ENCODE measurements around the gene CTF1.

The CTF1 gene

DNA sequence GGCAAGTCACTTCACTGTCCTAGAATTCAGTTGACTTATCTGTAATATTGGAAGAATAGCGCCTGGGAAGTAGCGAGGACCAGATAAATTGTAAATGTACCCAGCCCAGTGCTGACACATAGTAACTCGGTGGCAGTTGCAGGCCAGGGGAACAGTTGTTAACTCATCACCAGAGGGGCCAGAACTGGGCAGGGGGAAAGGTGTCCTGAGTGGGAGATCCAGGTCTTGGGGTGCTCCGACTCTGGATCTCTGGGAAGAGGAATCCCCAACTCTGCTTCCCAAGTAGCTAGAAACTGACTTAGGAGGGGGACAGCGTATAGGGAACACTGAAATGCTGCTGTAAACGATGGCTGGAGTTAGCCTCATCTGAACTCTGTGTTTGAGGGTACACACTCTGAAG is 25.5 kb upstream of the CTF1 start:
- Histone ChIP-seq H3K27me3 (ENCODE audit: control insufficient read depth in 2 of 2, insufficient read depth in 2 of 2, low read length in 2 of 2) (no peaks in the 10 kb centered on the region), H3K36me3 (ENCODE audit: control insufficient read depth in 2 of 2, insufficient read depth in 2 of 2, low read length in 2 of 2) (peaks cover 0 to 5% of the 10 kb centered on the region in 2 donors), H3K4me3 (ENCODE audit: low read length in 2 of 2) (no peak overlapping the region), H3K9me3 (ENCODE audit: control insufficient read depth in 2 of 2, low read length in 2 of 2) (no peaks in the 10 kb centered on the region), H3K9ac (ENCODE audit: low read depth in 1 of 2, low read length in 2 of 2) (no peak overlapping the region), H3K4me1 (ENCODE audit: control insufficient read depth in 2 of 2, insufficient read depth in 2 of 2, low read length in 2 of 2) (peaks cover 7 to 10% of the 10 kb centered on the region in 2 donors), H3K27ac (ENCODE audit: low read depth in 2 of 2, low read length in 2 of 2) (no peak overlapping the region)

DNA sequence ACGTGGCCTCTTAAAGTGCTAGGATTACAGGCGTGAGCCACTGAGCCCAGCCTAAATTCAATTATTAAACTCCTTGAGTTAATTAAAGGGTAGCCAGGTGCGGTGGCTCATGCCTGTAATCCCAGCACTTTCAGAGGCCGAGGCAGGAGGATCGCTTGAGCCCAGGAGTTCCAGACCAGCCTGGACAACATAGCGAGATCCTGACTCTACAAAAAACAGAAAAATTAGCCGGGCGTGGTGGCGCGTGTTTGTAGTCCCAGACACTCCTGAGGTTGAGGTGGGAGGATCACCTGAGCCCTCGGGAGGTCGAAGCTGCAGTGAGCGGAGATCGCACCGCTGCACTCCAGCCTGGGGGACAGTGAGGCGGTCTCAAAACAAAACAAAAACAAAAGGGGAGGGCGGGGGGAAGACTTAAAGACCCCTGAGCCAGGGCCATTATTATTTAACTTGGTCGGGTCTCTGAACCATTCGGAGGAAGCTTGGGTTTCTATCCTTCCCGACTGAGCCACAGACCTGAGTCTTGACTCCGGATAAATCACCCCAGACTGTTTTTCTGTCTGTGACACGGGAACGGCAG is 22.1 kb upstream of the CTF1 start:
- Histone ChIP-seq H3K4me3 (ENCODE audit: low read length in 2 of 2) (peak overlapping the region; percentile 75 to 96), H3K27ac (ENCODE audit: low read depth in 2 of 2, low read length in 2 of 2) (peak overlapping the region; percentile 94 to 97), H3K27me3 (ENCODE audit: control insufficient read depth in 2 of 2, insufficient read depth in 2 of 2, low read length in 2 of 2) (no peaks in the 10 kb centered on the region), H3K36me3 (ENCODE audit: control insufficient read depth in 2 of 2, insufficient read depth in 2 of 2, low read length in 2 of 2) (peaks cover 6 to 9% of the 10 kb centered on the region in 2 donors), H3K9ac (ENCODE audit: low read depth in 1 of 2, low read length in 2 of 2) (peak overlapping the region; percentile 92 to 95), H3K4me1 (ENCODE audit: control insufficient read depth in 2 of 2, insufficient read depth in 2 of 2, low read length in 2 of 2) (peaks cover 17 to 23% of the 10 kb centered on the region in 2 donors), H3K9me3 (ENCODE audit: control insufficient read depth in 2 of 2, low read length in 2 of 2) (no peaks in the 10 kb centered on the region)

DNA sequence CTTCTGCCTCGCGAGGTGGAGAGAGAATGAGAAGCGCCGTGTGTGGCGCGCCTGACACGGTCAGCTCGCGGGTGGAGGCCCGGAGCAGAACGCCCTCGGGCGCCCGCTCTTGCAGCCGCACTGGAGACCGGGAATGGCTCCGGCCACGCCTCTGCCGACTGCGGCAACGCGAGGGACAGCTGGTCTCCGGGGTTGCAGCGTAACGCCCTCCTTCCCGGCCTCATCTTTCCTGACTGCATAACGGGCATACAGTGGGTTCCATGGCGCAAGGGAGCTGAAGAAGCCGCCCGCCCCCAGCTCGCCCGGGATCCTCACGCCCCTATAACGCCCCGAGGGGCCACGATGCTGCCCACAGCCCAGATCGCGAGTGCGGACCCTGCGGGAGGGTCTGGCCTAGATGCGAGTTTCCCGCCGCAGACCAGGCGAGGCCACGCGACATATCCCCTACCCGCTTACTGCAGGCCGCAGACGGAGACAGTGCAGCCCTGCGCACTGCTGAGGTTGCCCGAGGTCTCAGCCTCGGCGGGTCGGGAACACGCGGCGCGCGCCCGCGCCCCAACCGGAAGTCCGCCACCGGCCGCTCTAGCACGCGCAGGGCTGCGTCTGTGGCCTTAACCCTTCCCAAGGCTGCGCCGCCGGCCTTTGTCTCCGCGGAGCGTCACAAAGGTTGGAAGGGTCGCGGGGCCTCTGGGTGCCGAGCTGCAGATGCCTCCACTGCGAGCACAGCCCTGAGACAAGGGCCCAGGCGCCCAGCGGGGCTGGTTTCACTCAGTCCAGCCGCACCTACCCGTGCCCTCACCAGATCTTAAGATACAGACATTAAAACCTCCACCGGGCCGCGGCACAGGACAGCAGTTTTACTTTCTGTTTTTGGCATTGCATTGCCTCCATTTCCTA is 21.3 kb upstream of the CTF1 start:
- no peaks in the 10 kb centered on the region for H3K9me3 ChIP-seq (ENCODE audit: control insufficient read depth in 2 of 2, low read length in 2 of 2)
- peak overlapping the region; percentile 75 to 96 for H3K4me3 ChIP-seq (ENCODE audit: low read length in 2 of 2)
- H3K9ac ChIP-seq (ENCODE audit: low read depth in 1 of 2, low read length in 2 of 2), result peak overlapping the region; percentile 92 to 95
- H3K27ac ChIP-seq (ENCODE audit: low read depth in 2 of 2, low read length in 2 of 2), result peak overlapping the region; percentile 94 to 97
- H3K27me3 ChIP-seq (ENCODE audit: control insufficient read depth in 2 of 2, insufficient read depth in 2 of 2, low read length in 2 of 2), result no peaks in the 10 kb centered on the region
- H3K36me3 ChIP-seq (ENCODE audit: control insufficient read depth in 2 of 2, insufficient read depth in 2 of 2, low read length in 2 of 2), result peaks cover 7 to 10% of the 10 kb centered on the region in 2 donors
- H3K4me1 ChIP-seq (ENCODE audit: control insufficient read depth in 2 of 2, insufficient read depth in 2 of 2, low read length in 2 of 2), result peaks cover 17 to 23% of the 10 kb centered on the region in 2 donors

DNA sequence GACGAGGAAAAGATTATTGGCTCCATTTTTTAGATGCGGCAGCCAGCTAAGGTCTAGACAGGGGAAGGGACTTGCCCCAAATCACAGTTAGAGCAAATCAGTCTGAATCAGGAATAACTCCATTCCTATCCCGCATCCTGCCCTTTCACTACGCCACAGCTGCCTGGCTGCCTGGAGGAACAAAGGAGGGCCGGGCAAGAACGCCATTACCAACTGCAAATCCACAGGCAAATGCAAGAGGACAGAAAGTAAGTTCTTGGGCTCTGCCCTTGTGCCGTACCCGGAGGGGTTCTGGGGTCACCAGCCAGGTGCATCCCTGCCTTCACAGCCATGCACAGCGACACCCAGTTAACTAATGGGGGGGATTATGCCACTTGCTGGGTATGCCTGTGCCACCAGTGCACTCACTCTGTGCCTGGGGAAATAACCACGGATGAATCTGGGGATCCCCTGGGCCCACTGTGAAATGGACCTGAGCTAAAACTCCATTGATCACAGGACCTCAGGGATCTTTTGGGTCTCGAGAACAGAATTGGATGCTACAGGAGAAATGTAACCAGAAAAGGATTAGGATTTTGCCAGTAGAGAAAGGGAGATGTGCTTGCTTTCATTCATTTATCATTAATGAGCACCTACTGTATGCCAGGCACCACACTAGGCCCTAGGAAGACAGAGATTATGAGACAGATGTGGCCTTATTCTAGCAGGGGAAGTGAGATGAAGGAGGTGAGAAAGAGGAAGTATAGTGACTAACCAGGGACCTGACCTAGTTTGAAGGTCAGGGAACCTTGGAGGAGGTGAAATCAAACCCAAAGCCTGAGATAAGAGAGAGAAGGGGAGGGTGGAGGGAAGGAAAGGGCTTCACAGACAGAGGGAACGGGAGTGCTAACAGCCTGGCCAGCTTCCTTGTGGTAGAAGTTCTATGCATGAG is 20.3 kb upstream of the CTF1 start:
- Histone ChIP-seq H3K9me3 (ENCODE audit: control insufficient read depth in 2 of 2, low read length in 2 of 2) (no peaks in the 10 kb centered on the region), H3K36me3 (ENCODE audit: control insufficient read depth in 2 of 2, insufficient read depth in 2 of 2, low read length in 2 of 2) (peaks cover 9 to 10% of the 10 kb centered on the region in 2 donors), H3K4me1 (ENCODE audit: control insufficient read depth in 2 of 2, insufficient read depth in 2 of 2, low read length in 2 of 2) (peaks cover 18 to 25% of the 10 kb centered on the region in 2 donors), H3K27ac (ENCODE audit: low read depth in 2 of 2, low read length in 2 of 2) (peak overlapping the region; percentile 94 to 97), H3K9ac (ENCODE audit: low read depth in 1 of 2, low read length in 2 of 2) (peak overlapping the region; percentile 92 to 95), H3K4me3 (ENCODE audit: low read length in 2 of 2) (peak overlapping the region; percentile 75 to 96), H3K27me3 (ENCODE audit: control insufficient read depth in 2 of 2, insufficient read depth in 2 of 2, low read length in 2 of 2) (no peaks in the 10 kb centered on the region)

DNA sequence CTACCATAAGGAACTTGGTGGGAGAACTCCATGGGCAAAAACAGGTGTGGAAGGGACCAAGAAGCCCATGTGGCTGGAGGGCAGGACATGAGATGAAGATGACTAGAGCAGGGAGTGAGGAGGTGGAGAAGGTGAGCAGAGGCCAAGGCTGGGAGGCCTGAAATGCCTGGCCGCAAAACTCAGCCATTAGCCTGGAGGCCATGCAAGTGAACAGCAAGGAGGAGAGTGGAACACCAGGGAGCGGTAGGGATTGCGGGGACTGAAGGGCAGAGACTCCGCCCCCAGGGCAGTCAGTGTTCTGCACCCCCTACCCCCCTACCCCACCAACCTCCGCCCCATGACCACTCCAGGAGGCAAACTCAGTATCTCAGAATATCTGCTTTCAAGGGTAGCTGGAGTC is 19.5 kb upstream of the CTF1 start:
- H3K9me3 ChIP-seq (ENCODE audit: control insufficient read depth in 2 of 2, low read length in 2 of 2), result no peaks in the 10 kb centered on the region
- H3K27ac ChIP-seq (ENCODE audit: low read depth in 2 of 2, low read length in 2 of 2), result peak overlapping the region; percentile 94 to 97
- H3K4me3 ChIP-seq (ENCODE audit: low read length in 2 of 2), result peak overlapping the region; percentile 75 to 96
- peaks cover 24 to 31% of the 10 kb centered on the region in 2 donors for H3K4me1 ChIP-seq (ENCODE audit: control insufficient read depth in 2 of 2, insufficient read depth in 2 of 2, low read length in 2 of 2)
- peaks cover 10 to 11% of the 10 kb centered on the region in 2 donors for H3K36me3 ChIP-seq (ENCODE audit: control insufficient read depth in 2 of 2, insufficient read depth in 2 of 2, low read length in 2 of 2)
- H3K9ac ChIP-seq (ENCODE audit: low read depth in 1 of 2, low read length in 2 of 2), result peak overlapping the region; percentile 92 to 95
- H3K27me3 ChIP-seq (ENCODE audit: control insufficient read depth in 2 of 2, insufficient read depth in 2 of 2, low read length in 2 of 2), result no peaks in the 10 kb centered on the region

DNA sequence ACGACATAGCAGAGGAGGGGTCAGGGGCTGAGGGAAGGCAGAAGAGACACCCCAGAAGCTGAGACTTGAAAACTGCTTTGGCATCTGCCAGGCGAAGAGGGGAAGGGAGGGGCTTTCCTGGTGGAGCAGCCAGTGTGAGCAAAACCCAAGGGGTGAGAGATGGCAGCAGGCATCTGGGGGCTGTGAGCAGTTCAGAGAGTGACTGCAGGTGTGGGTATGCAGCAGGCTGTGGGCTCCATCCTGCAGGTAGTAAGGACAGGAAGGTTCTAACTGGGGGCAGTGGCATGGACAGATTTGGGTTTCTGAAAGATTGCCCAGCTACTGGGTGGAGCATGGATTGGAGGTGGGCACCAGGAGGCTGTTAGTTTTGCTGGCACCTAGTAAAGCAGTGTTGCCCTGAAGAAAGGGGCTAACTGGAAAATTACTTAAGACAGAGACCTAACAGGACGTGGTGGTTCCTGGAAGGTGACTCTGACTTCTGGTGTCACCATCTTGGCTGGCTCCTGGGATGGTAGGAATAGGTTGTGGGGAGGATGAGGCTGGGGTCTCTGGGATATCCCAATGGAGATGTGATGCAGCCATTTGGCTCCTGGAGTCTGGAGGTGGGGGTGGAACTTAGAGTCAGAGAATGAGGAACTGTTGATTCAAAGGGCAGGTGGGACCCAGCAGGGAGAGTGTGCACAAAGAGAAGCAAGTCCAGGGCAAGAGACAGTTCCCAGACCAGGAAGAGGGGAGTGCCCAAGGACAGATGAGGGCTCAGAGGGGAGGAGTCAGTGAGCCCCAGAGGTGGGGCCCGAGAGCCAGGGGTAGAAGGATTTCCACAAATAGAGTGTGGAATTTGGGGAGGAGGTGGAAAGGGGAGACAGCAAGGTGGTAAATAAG is 13.7 kb upstream of the CTF1 start:
- H3K27ac ChIP-seq (ENCODE audit: low read depth in 2 of 2, low read length in 2 of 2), result peak overlapping the region; percentile 69 to 70
- no peaks in the 10 kb centered on the region for H3K27me3 ChIP-seq (ENCODE audit: control insufficient read depth in 2 of 2, insufficient read depth in 2 of 2, low read length in 2 of 2)
- no peaks in the 10 kb centered on the region for H3K9me3 ChIP-seq (ENCODE audit: control insufficient read depth in 2 of 2, low read length in 2 of 2)
- no peak overlapping the region for H3K4me3 ChIP-seq (ENCODE audit: low read length in 2 of 2)
- peaks cover 9 to 19% of the 10 kb centered on the region in 2 donors for H3K4me1 ChIP-seq (ENCODE audit: control insufficient read depth in 2 of 2, insufficient read depth in 2 of 2, low read length in 2 of 2)
- H3K36me3 ChIP-seq (ENCODE audit: control insufficient read depth in 2 of 2, insufficient read depth in 2 of 2, low read length in 2 of 2), result peaks cover 11 to 17% of the 10 kb centered on the region in 2 donors
- H3K9ac ChIP-seq (ENCODE audit: low read depth in 1 of 2, low read length in 2 of 2), result no peak overlapping the region

DNA sequence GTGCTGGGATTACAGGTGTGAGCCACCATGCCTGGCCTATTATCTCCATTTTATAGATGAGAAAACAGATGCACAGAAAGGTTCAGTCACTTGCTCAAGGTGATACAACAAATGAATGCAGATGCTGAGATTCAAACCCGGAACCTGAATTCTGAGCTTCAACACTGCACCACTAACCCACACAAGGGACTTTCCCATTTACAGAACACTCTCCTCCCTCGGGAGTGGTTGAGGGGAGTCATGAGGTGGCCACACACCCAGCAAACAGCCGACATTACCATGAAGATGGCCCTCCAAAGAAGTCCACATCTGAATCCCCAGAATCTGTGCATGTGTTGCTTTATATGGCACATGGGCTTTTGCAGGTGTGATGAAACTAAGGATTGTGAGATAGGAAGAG is 11.7 kb upstream of the CTF1 start:
- Histone ChIP-seq H3K4me3 (ENCODE audit: low read length in 2 of 2) (no peak overlapping the region), H3K27me3 (ENCODE audit: control insufficient read depth in 2 of 2, insufficient read depth in 2 of 2, low read length in 2 of 2) (no peaks in the 10 kb centered on the region), H3K9me3 (ENCODE audit: control insufficient read depth in 2 of 2, low read length in 2 of 2) (no peaks in the 10 kb centered on the region), H3K9ac (ENCODE audit: low read depth in 1 of 2, low read length in 2 of 2) (no peak overlapping the region), H3K36me3 (ENCODE audit: control insufficient read depth in 2 of 2, insufficient read depth in 2 of 2, low read length in 2 of 2) (peaks cover 13 to 19% of the 10 kb centered on the region in 2 donors), H3K27ac (ENCODE audit: low read depth in 2 of 2, low read length in 2 of 2) (no peak overlapping the region), H3K4me1 (ENCODE audit: control insufficient read depth in 2 of 2, insufficient read depth in 2 of 2, low read length in 2 of 2) (peaks cover 9 to 19% of the 10 kb centered on the region in 2 donors)

DNA sequence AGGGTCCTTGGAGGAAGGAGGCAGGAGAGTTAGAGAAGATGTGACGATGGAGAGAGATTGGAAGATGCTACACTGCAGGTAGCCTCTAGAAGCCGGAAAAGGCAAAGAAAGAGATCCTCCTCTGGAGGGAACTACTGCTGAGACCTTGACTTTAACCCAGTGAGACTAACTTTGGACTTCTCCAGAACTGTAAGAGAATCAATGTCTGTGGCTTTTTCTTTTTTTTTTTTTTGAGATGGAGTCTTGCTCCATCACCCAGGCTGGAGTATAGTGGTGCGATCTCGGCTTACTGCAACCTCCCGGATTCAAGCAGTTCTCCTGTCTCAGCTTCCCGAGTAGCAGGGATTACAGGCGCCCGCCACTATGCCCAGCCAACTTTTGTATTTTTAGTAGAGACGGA is 11.2 kb upstream of the CTF1 start:
- no peaks in the 10 kb centered on the region for H3K27me3 ChIP-seq (ENCODE audit: control insufficient read depth in 2 of 2, insufficient read depth in 2 of 2, low read length in 2 of 2)
- peaks cover 13 to 22% of the 10 kb centered on the region in 2 donors for H3K36me3 ChIP-seq (ENCODE audit: control insufficient read depth in 2 of 2, insufficient read depth in 2 of 2, low read length in 2 of 2)
- H3K9me3 ChIP-seq (ENCODE audit: control insufficient read depth in 2 of 2, low read length in 2 of 2), result no peaks in the 10 kb centered on the region
- H3K9ac ChIP-seq (ENCODE audit: low read depth in 1 of 2, low read length in 2 of 2), result no peak overlapping the region
- H3K4me3 ChIP-seq (ENCODE audit: low read length in 2 of 2), result no peak overlapping the region
- H3K4me1 ChIP-seq (ENCODE audit: control insufficient read depth in 2 of 2, insufficient read depth in 2 of 2, low read length in 2 of 2), result peaks cover 9 to 19% of the 10 kb centered on the region in 2 donors
- H3K27ac ChIP-seq (ENCODE audit: low read depth in 2 of 2, low read length in 2 of 2), result no peak overlapping the region

DNA sequence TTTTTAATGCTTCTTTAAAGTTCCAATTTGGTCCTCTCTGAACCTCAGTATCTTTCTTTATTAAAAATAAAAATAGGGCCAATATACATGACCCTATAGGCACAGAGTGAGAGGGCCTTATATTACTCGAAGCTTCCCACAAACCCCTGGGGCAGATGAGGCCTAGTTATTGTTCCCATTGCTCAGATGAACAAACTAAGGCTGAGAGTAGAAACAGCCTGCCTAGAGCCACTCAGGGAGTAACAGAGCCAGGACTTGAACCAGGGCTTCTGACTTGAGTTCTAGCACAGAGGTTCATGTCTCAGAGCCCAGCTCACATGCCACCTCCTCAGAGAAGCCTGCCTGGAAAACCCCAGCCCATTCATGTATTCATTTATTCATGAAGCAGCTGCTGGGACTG is 10.3 kb upstream of the CTF1 start:
- H3K4me1 ChIP-seq (ENCODE audit: control insufficient read depth in 2 of 2, insufficient read depth in 2 of 2, low read length in 2 of 2), result peaks cover 8 to 17% of the 10 kb centered on the region in 2 donors
- no peak overlapping the region for H3K9ac ChIP-seq (ENCODE audit: low read depth in 1 of 2, low read length in 2 of 2)
- no peaks in the 10 kb centered on the region for H3K9me3 ChIP-seq (ENCODE audit: control insufficient read depth in 2 of 2, low read length in 2 of 2)
- H3K36me3 ChIP-seq (ENCODE audit: control insufficient read depth in 2 of 2, insufficient read depth in 2 of 2, low read length in 2 of 2), result peaks cover 13 to 19% of the 10 kb centered on the region in 2 donors
- no peaks in the 10 kb centered on the region for H3K27me3 ChIP-seq (ENCODE audit: control insufficient read depth in 2 of 2, insufficient read depth in 2 of 2, low read length in 2 of 2)
- no peak overlapping the region for H3K4me3 ChIP-seq (ENCODE audit: low read length in 2 of 2)
- no peak overlapping the region for H3K27ac ChIP-seq (ENCODE audit: low read depth in 2 of 2, low read length in 2 of 2)
